OCI-M1 (cell line): Measurements from ENCODE around the gene TRIM44.
"Not testable (repeated sequence)": the region's sequence is repeated elsewhere in the genome, so short reads cannot be mapped to it uniquely, and the experiment has no call there.

Source experiments
- DNase-seq: peaks from one replicate; lab custom pipeline; 2025; lab: John Stamatoyannopoulos, UW

The TRIM44 gene

DNA sequence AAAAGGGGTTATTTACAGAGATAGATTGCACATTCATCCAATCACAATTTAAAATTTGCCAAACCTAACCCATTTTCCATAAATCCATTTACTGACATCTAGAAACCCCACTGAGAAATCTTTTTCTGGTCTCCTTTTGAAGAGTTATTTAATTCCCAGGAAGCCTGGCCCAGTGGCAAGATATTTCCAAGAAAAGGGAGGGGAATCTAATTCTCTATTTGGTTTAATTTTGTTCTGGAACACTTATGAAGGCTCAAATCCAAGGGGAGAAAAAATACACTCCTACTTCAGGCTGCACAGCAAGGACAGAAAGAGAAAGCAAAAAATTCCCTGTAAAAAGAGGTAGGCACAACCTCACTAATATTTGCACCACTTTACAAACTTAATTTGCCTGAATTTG is 193.1 kb downstream of the TRIM44 start:
- DNase-seq, result no peak

DNA sequence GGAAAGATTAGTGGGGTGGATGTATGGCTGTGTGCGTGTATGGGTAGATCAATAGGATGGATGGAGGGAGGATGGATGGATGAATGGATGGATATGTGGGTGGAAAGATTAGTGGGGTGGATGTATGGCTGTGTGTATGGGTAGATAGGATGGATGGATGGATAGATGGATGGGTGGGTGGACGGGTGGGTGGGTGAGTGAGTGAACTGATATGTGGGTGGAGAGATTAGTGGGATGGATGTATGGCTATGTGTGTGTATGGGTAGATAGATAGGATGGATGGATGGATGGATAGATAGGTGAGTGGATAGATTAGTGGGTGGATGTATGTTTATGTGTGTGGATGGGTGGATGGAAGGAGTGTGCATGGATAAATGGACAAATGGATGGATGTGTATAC is 193.7 kb downstream of the TRIM44 start:
- DNase-seq, result no peak

DNA sequence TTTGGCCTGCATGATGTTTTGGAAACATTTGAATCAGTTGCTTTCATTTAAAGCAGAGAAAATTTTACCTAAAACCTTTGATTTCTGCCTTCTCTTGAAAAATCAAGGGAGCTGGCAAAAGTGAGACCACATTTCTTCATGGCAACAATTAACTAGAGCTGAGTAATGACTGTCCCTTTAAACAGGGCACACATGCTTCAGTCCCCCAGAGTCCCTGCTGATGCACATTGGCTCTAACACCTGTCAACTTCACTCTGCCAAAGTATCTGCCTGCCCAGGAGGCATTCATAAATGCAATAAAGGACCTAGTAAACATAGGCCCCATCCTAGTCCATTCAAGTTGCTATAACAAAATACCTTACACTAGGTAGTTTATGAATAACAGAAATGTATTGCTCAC is 194.2 kb downstream of the TRIM44 start:
- no peak for DNase-seq

DNA sequence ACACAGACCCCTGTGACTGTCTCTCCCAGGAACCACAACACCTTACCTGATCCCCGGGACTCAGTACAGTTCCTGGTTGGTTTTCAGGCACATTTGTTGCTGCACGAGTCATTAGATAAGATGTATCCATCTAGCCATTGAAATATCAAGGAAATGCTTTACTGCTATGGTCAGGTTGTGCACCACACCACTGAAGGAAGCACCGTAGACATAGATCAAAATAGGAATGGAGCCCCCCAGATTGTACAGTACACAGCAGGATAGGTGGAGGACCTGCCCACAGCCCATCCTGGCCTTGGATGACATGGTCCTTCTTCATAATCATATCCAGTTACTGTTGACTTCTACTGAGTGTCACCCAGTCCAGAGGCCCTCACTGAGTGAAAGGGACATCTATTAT is 195.3 kb downstream of the TRIM44 start:
- no peak for DNase-seq

DNA sequence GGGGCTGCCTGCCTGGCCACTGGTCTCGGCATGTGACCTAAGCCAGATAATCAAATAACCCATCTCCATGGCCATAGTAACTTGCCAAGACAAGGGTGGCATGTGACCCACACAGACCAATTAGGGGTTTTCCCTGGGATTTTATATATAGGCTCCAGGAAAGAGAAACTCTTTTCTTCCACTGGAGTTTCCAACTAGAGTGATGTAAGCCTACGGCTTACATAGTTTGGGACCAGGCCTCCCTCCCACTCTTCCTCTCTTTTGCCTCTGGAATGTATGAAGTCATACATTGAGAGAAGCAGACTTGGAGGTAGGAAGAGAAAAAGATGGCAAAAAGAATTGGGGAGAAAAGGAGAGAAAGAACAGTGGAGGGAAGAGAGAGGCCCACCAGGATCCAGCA is 196.7 kb downstream of the TRIM44 start:
- DNase-seq, result peak; percentile 15

DNA sequence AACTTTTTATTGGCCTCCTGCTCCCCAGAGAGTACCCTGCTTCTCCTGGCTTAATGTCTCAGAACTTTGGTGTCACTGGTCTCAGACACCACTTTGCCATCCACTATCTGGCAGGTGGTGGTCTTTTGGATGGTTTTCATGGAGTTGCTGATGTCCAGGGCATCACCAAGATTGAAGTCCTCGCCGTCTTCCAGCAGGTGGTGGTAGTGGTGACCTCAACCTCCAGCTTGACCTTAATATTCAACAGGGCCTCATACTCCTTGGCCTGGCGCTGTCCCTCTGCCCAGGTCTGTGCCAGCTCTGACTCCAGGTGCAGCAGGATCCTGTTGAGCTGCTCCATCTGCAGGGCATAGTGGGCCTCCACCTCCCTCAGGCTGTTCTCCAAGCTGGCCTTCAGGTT is 197.6 kb downstream of the TRIM44 start:
- DNase-seq, result not testable (repeated sequence)

DNA sequence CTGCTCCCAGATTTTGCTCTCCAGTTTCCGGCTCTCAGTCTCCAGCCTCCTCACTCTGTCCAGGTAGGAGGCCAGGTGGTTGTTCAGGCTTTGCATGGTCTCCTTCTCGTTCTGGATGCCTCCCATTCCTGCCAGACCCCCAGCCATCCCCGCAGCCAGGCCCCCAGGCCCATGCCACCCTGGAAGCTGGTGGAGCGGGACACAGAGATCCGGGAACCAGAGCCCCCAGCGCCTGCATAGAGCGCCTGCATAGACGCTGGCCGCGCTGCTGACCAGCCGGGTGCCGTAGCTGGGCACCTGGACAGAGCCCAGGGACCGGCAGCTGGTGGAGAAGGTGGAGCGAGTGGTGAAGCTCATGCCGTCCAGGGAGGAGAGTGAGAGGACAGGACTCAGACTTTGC is 198.6 kb downstream of the TRIM44 start:
- no peak for DNase-seq

DNA sequence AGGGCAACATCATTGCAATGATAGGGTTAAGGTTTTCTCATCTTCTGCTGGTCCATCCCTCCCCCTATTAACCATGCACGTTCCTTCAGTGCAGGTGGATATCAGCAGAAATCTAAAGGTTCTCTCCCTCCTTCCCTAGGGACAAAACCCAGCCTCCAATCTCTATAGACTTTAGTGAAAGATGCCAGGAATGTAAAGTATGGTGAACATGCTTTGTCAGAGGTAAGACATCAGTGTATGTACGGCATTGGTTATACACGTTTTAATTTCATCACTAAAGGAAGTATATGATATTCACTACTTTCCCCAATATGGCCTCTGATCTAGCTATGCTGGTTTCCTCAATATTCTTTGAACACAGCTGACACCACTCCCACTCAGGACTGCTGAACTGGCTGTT is 200.1 kb downstream of the TRIM44 start:
- no peak for DNase-seq

DNA sequence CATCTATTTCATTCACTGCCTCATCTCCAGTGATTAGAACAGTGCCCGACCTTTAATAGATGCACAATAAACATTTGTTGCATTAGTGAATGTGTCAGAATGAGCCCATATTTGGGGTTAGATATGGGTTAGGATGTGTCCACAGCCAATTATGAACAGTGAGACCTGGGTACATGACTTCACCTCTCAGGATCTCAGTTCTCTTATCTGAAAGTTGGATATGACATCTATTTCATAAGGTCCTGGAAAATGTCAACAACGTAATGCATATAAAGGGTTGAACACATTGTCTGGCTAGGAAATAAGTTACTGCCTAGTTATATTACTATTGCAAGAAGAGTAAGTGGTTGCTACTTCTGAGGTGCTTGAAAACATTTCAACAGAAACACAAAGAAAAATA is 201.6 kb downstream of the TRIM44 start:
- no peak for DNase-seq

DNA sequence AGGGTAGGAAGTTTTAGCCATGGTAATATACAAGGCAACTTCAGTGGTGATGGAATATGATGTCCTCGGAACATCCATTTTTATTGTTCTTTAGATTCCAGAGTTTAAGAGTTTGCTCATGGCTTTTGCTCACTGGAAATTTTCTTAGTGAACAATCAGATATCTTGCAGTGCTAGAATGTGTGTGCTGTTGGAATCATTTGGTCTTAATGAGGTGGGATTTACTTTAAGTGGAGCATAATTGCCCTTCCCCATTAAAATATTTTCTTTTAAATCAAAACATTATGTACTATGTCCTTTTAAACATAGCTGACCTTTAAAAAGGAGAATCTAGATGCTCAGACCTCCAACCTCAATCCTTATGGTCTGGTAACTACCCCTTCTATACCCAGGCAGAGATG is 204.0 kb downstream of the TRIM44 start:
- no peak for DNase-seq
